Fibroblast of skin of left biceps (primary cell): ENCODE data around the gene MPL.

Source experiments
- DNase-seq, 2 experiments: peaks; one replicate each; pipeline ENCODE4 v3.0.0-alpha.2; 2013; ENCODE audit warnings: low read depth in 2 of 2

Gene MPL

GRCh38 chr1:43306688-43307457, 30.7 kb upstream of the MPL start:
- no peak for DNase-seq

DNA sequence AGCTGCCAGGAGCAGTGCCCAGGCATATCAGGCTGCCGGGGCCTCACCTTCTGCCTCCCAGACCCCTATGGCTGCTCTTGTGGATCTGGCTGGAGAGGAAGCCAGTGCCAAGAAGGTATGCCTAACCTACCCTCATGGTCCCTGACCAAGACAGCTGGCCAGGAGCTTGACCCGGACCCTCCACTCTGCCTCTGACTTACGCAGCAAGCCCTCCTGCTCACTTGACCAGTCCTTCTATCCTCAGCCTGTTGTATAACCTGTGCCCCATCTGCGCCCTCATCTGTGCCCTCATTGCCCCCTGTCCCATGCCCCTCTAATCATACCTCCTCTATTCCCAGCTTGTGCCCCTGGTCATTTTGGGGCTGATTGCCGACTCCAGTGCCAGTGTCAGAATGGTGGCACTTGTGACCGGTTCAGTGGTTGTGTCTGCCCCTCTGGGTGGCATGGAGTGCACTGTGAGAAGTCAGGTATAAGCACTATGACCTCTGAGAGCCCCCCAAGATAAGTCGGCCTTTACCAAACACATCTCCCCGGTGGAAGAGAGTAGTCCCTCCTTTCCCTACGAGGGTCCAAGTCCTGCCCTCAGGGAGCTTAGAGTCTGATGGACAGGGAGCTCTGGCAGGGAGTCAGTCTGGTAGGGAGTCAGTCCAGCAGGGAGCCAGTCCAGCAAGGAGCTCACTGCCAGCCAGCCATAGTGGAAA, 30.0 kb upstream of the MPL start:
- no peak for DNase-seq

DNA sequence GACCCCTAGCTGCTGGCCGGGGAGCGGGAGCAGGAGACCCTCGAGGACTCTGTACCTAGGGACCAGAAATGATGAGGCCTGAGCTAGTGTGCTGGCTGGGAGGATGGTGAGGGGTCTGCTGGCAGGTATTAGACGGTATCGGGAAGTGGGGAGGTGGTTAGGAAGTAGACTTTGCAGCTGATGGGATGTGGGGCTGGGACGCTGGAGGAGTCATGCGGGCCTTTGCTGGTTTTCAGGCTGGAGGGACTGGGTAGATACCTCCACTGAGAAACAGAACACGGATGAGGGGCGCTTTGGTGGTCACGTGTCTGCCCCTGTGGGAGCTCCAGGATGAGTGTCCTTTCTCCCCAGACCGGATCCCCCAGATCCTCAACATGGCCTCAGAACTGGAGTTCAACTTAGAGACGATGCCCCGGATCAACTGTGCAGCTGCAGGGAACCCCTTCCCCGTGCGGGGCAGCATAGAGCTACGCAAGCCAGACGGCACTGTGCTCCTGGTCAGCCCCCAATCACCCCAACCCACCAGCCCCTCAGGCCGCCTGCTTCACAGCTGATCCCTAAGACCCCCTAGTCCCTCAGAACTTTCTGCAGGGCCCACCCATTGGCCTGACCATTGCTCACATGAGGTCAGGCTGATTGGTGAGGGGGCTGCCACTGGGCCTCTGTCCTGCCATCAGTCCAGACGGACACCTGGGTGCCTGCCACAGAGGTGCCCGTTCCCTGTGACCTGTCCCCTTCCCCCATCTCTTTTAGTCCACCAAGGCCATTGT, 28.8 kb upstream of the MPL start:
- DNase-seq, result no peak

DNA sequence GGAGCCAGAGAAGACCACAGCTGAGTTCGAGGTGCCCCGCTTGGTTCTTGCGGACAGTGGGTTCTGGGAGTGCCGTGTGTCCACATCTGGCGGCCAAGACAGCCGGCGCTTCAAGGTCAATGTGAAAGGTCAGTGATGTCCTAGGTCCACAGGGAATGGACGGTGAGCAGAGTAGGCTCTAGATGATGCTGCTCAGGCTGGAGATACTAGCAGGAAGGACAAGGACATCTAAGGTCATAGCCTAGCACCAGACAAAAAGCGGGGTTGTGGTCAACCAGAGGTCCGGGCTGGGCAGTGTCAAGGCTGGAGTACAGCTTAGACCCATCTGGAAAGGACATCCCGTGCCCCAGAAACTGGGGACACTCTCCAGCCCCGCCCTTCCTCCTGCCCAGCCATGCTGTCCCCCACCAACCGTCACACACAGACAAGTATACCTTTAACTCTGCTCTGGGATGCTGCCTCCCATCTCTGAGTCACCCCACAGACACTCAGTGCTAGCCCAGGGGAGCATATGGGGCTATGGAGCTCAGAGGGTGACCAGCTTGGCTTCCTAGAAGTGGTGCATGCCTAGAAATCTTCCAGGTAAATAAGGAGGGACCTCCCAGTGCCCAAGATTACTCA, 28.1 kb upstream of the MPL start:
- no peak for DNase-seq

DNA sequence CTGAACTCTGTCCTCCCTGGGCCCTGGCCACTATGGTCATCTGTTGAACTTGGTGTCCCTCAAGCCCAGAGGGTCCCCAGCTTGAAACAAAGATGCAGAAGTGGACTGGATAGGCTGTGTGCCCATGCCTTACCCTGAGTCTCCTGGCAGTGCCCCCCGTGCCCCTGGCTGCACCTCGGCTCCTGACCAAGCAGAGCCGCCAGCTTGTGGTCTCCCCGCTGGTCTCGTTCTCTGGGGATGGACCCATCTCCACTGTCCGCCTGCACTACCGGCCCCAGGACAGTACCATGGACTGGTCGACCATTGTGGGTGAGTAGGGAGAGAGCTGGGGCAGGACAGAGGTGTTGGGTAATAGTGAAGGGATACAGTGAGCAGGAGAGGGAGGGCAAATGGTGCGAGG, 26.1 kb upstream of the MPL start:
- DNase-seq, result no peak

DNA sequence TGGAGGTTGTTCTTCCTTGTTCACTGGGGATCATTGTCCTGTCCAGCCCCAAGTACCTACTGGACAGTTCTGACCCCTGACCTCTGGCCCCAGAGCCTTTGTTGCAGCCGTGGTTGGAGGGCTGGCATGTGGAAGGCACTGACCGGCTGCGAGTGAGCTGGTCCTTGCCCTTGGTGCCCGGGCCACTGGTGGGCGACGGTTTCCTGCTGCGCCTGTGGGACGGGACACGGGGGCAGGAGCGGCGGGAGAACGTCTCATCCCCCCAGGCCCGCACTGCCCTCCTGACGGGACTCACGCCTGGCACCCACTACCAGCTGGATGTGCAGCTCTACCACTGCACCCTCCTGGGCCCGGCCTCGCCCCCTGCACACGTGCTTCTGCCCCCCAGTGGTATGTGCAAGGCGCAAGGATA, 25.4 kb upstream of the MPL start:
- DNase-seq, result no peak

- no peak for DNase-seq
Measured at GRCh38 chr1:43312663-43313515, 24.7 kb upstream of the MPL start.

DNA sequence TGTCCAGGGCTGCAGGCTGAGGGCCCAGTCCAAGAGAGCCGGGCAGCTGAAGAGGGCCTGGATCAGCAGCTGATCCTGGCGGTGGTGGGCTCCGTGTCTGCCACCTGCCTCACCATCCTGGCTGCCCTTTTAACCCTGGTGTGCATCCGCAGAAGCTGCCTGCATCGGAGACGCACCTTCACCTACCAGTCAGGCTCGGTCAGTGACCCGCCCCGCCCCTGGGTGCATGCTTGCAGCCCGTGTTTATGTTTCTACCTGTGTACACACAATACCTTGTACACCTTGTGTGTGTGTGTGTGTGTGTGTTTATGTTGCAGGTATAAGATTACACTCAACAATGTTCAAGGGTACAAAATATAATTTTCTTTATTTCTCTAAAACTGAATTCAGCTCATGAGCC, 23.8 kb upstream of the MPL start:
- no peak for DNase-seq

- DNase-seq, result no peak
Measured at GRCh38 chr1:43314233-43314632, 23.4 kb upstream of the MPL start.

GRCh38 chr1:43315481-43315880, 22.1 kb upstream of the MPL start:
- no peak for DNase-seq

DNA sequence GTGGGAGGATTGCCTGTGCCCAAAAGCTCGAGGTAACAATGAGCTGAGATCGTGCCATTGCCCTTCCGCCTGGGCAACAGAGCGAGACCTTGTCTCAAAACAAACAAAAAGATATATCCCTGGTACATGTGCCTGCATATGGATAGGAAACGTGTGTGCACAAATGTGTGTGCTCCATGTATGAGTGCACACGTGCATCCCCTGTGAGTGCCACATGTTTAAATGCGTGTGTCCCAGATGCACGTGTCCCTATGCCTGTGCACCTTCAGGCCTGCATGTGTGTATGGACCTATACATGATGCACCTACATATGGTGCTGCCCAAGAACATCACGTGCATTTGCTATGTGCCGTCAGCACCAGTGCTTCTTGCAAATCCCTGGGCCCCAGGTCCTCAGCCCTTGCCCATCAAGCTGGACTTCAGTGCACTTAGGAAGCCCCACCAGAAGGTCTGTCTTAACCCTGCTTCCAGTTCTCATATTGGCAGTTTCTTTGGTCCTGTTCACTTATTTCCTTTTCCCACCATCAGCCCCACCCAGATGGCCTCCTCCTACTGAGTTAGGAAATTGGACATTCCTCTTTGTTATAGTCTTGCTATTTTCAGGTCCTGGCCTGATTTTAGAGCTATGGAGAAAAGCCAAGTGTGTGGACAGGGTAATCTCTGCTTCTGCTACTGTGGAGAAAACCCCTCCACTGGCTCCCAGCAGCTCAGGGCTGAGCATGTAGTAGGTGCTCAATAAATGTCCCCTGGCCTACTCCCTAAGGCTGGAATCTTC, 21.5 kb upstream of the MPL start:
- no peak for DNase-seq

GRCh38 chr1:43316738-43317520, 20.7 kb upstream of the MPL start:
- no peak for DNase-seq

DNA sequence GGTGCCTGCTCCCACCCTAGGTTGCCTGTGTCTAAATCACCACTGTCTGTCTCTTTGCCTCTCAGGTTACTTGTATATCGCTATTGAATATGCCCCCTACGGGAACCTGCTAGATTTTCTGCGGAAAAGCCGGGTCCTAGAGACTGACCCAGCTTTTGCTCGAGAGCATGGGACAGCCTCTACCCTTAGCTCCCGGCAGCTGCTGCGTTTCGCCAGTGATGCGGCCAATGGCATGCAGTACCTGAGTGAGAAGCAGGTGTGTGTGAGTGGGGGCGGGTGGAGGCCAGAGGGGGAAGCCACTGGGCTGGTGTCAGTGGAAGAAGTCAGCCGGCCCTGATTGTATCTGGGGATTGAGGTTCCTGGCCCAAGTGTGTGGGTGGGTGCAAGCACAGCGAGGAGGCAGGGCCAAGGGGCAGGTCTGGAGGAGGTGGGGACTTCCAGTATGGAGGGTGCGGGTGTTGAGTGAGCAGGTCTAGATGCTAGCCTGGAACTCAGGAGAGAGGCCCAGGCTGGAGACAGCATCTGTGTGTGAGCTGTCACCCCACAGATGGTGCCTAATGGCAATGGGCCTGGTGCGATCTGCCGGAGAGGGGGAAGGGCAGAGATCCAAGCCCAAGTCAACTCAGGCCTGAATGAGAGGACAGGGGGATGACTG, 19.7 kb upstream of the MPL start:
- DNase-seq, result no peak

- no peak for DNase-seq
Measured at GRCh38 chr1:43318831-43319230, 18.8 kb upstream of the MPL start.

DNA sequence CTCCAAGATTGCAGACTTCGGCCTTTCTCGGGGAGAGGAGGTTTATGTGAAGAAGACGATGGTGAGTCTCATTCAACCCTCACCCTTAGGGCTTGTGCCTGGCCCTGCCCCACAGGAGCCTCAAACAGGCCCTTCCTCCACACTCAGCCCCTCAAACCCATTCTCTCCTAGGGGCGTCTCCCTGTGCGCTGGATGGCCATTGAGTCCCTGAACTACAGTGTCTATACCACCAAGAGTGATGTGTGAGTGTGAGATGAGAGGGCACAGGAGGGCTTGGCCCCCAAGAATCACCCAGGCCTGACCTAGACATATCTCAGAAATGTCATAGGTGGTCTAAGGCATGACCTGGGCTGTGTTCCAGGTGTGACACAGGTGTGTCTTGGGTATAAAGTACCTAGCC, 18.3 kb upstream of the MPL start:
- no peak for DNase-seq

- DNase-seq, result no peak
Measured at GRCh38 chr1:43319766-43320165, 17.9 kb upstream of the MPL start.

DNA sequence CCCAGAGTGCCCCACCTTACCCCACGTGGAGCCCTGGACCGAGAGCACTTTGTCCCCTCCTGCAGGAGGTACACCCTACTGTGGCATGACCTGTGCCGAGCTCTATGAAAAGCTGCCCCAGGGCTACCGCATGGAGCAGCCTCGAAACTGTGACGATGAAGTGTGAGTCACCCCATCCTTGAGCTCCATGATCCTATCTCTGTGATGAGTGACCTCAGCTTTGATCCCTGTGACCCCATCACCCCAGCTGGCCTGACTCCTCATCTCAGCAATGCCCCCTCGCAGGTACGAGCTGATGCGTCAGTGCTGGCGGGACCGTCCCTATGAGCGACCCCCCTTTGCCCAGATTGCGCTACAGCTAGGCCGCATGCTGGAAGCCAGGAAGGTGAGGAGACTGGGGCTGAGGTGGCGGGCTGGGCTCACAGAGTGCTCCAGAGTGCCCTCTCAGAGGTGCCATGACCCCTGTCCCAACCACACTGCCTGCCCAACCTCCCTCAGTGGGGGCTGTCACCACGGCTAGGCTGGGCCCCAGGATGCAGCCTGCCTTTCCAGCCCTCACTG, 16.2 kb upstream of the MPL start:
- DNase-seq, result no peak

DNA sequence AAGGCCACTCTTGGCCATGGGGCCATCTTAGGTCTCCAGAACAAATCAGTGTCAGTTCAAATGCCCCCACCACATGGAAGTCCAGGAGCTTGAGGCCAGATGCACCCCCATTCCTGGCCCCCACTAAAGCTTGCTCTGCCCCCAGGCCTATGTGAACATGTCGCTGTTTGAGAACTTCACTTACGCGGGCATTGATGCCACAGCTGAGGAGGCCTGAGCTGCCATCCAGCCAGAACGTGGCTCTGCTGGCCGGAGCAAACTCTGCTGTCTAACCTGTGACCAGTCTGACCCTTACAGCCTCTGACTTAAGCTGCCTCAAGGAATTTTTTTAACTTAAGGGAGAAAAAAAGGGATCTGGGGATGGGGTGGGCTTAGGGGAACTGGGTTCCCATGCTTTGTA, 15.1 kb upstream of the MPL start:
- no peak for DNase-seq

GRCh38 chr1:43324810-43325209, 12.8 kb upstream of the MPL start:
- no peak for DNase-seq
